Coronary artery (tissue), 2 donors: Measurements from ENCODE around the gene MEIS2.

Experiments
- DNase-seq: peaks from one replicate; pipeline ENCODE4 v3.0.0-alpha.2; 2017; ENCODE audit warnings: low spot score
- H3K27ac ChIP-seq, 2 donors: fragments of 200-600 bp; sonication (generic); one replicate each; pipeline ENCODE4 v1.5.1; 2016 to 2019
- H3K4me3 ChIP-seq: fragments of 200-600 bp; sonication (generic); 2 replicates; pipeline ENCODE4 v1.5.1; 2016; ENCODE audit warnings: mild to moderate bottlenecking, moderate library complexity
- CTCF ChIP-seq: fragments of 200-600 bp; sonication (generic); IDR thresholded peaks from one replicate; pipeline ENCODE4 v1.5.1; 2019; ENCODE audit warnings: antibody characterized with exemption

The MEIS2 gene

GRCh38 chr15:36926427-36926825 is 173.9 kb downstream of the MEIS2 start:
- H3K27ac ChIP-seq: no peak overlapping the region
- no peak for TF ChIP-seq CTCF
- DNase-seq: no peak

DNA sequence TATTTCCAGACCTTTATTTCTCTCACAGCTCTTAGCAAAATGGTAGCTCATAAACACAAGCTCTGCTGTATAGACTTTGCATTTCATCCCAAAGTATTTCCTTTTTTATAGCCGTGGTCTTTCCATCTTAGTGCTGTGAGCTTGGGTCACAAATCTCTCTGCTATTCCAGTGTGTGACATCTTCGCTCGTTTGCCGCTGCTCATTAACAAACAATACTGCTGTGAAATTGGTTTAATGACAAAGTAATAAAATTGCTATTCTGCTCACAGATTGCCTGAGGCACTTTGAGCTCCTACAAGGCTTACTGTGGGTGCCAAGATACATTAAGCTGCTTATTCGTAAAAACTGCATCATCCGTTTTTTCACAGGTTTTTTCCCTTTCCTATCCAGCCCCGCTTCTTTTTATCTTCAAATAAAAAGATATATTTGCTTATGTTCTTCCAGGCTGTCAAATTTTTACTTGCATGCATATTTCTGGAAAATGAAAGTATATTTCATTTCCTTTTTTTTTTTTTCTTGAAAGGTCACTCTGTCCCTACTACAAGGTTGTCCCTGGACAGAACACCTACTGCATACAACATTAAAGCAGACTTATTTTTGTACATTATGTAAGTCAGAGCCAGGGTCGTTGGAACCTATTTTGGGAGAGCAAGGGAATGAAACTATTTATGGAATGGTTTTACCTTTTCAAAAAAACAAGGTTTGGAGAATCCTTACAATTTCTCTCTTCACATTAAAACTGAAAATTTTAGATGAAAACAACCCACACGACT is 174.5 kb downstream of the MEIS2 start:
- Histone ChIP-seq H3K4me3 (no peak overlapping the region), H3K27ac (no peak overlapping the region)
- DNase-seq: no peak
- TF ChIP-seq CTCF: no peak

More at GRCh38 chr15:36926427-36926825, 173.9 kb downstream of the MEIS2 start:
- H3K4me3 ChIP-seq: no peak overlapping the region

- Histone ChIP-seq H3K27ac (no peak overlapping the region), H3K4me3 (no peak overlapping the region)
- DNase-seq: no peak
- no peak for TF ChIP-seq CTCF
Observed at GRCh38 chr15:36925049-36925448, 175.3 kb downstream of the MEIS2 start.

DNA sequence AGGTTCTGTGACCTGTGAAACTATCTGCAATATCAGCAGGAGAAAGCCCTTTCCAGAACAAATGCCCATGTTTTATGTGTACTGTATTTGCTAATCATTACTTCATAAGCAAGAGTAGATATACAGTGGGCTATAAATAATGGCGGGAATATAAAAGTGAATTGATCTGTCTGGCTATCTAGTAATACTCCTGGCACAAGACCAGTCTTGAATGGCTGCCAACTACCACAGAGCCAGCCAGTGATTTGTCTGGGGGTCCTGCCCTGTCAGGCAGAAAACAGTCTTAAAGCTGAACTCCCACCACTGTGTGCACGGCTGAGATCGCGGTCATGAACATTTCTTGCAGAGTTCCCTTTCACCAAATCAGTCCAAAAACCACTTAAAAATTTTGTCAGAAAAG is 176.3 kb downstream of the MEIS2 start:
- H3K4me3 ChIP-seq: no peak overlapping the region
- H3K27ac ChIP-seq: no peak overlapping the region
- TF ChIP-seq CTCF: no peak
- DNase-seq: no peak

DNA sequence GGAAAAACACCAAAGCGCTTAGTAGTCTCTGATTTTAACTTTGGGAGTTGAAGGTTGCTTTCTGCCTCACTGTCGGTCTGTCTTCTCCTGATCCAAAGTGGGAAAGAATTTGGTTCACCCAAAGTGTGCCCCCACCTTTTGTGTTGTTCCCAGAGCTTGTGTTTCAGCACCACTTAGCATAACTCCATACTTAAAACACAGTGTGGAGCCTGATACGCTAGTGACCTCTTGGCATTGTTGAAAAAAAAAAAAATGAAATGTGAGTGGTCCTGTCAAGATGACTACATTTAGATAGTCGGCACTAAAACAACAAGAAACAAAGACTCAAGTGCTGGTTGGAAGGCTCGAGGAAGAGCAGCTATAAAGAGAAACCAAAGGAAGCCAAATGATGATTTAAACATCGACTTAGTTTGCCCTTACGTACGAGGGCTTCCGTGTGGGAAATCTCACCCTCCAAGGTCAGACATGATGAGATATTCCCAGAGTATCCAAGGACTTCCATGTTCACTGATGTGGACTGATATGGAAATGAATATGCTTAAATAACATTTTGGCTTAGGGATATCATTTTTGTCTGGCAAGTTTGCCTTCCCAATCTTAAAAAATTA is 178.8 kb downstream of the MEIS2 start:
- no peak for DNase-seq
- TF ChIP-seq CTCF: no peak
- Histone ChIP-seq H3K4me3 (peak overlapping the region; percentile 48), H3K27ac (peak overlapping the region in 1 of 2 donors; percentile 6)

GRCh38 chr15:36917411-36918267 is 182.7 kb downstream of the MEIS2 start:
- TF ChIP-seq CTCF: no peak
- H3K4me3 ChIP-seq: no peak overlapping the region
- no peak overlapping the region for H3K27ac ChIP-seq
- DNase-seq: no peak
